ENCODE measurements around the gene APLNR.
"Not testable (repeated sequence)": the region's sequence is repeated elsewhere in the genome, so short reads cannot be mapped to it uniquely, and the experiment has no call there.

APLNR gene

GRCh38 chr11:57237204-57237681, at the start of gene APLNR:
TSS of gene APLNR (minus strand) at chr11:57237250. CDS start at chr11:57237004, 246 bp downstream.
- no peak for DNase-seq

DNA sequence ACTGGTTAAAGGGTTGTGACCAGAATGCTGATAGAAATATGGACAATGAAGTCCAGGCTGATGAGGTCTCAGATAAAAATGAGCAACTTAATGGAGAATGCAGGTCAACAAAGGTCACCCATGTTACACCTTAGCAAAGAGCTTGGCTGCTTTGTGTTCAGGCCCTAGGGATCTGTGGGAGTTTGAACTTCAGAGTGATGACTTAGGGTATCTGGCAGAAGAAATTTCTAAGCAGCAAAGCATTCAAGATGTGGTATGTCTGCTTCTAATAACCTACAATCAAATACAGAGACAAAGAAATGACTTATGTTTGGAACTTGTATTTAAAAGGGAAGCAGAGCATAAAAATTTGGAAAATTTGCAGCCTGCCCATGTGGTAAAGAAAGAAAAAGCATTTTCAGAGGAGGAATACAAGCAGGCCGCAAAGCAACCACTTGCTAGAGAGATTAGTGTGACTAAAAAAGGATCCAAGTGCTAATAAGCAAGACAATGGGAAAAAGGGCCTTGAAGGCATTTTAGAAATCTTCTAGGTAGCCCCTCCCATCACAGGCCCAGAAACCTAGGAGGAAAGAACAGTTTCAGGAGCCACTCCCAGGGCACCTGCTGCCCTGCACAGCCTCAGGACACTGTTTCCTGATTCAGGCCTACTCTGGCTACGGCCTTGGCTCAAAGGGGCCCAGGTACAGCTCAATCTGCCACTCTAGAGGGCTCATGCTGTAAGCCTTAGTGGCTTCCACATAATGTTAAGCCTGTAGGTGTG, 46.4 kb upstream of the APLNR start:
- DNase-seq = no peak

DNA sequence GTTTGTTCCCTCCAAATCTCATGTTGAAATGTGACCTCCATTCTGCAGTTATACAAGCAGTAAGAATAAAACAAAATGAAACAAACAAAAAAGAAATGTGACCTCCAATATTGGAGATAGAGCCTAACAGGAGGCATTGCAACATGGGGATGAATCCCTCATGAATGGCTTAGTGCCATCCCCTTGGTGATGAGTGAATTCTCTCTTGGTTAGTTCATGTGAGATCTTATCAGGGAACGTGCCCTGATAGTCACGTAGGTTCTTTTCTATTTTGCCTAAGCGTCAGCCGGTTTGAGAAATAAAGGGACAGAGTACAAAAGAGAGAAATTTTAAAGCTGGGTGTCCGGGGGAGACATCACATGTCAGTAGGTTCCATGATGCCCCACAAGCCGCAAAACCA, 44.5 kb upstream of the APLNR start:
- DNase-seq = not testable (repeated sequence)

DNA sequence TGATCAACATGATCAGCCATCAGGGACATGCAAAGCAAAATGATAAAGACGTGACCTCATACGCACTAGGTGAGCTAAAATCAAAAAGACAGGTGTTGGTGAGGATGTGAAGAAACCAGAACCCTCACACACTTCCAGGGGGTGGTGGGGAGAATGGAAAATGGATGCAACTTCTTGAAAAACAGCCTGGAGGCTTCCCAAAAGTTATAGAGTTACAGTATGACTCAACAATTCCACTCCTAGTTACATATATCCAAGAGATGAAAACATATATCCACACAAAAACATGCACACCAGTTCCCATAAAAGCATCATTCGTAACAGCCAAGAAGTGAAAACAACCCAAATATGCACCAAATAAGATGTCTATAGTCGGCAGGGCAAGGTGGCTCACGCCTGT, 42.1 kb upstream of the APLNR start:
- DNase-seq = no peak

DNA sequence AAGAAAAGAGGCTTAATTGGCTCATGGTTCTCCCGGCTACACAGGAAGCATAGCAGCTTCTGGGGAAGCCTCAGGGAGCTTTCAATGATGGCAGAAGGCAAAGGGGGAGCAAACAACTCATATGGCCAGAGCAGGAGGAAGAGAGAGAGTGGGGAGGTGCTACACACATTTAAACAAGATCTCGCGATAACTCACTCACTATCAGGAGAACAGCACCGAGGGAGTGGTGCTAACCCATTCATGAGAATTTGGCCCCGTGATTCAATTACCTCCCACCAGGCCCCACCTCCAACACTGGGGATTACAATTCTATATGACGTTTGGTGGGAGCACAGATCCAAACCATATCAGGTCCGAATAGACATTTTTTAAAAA, 41.7 kb upstream of the APLNR start:
- no peak for DNase-seq

DNA sequence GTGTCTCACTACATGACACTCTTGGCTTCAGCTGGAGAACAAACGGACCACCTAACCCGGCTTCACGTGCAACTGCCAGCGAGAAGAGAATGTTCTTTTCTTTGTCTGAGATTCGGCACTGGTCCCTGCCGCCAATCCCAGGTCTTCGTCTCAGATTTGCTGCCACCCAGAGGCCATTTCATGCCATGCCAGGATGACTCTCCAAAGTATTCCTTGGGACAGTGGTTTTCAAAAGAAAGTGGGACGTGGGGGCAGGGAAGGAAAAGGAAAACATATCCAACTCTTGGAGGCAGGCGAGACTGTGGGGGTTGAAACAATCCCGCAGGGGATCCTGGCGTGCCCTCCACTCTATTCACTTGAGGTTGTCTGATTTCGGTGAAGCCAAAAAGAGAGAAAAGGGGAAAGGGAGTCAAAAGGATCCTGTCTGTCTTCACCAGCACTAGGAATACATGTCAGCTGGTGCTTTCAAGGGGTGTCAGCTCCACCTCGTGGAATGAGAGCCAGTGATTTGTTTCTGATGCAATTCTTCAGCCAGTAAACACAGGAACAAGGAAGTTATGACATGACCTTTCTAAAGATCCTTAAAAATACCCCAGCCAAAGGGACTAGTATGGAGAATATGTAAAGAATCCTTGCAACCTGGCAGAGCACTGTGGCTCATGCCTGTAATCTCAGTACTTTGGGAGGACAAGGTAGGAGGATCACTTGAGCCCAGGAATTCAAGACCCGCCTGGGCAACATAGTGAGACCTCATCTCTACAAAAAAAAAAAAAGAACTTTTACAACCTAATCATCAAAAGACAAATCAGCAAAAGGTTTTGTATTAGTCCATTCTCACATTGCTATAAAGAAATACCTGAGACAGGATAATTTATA, 41.0 kb upstream of the APLNR start:
- DNase-seq = peak; percentile 68

- no peak for DNase-seq
Observed at GRCh38 chr11:57276971-57277675, 40.1 kb upstream of the APLNR start.

- DNase-seq = no peak
Observed at GRCh38 chr11:57276169-57276970, 39.3 kb upstream of the APLNR start.

- no peak for DNase-seq
Observed at GRCh38 chr11:57275582-57275981, 38.5 kb upstream of the APLNR start.

DNA sequence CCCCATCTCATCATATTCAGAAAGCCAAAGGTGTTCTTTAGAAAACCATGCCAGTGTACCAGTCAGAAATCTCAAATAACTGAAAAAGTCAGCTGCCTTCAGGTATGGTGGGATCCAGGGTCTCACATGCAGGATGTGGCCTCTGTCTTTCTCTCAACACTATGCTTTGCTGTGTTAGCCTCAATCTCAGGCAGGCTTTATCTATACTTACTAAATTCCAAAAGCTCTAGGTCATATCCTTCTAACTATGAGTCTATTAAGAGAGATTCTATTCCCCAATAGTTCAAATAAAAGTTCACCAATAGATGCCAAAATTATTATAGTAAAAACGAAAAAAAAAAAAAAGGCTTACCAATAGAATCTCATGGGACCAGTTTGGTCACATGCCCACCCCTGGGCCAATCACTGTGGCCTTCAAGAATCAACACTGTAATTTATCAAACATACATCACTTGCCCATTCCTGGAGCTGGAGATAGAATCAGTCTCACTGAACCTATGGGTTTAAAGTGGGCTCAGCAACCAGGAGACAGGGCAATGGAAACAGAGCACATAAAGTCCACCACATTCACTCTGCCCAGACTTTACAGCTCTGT, 38.0 kb upstream of the APLNR start:
- no peak for DNase-seq

DNA sequence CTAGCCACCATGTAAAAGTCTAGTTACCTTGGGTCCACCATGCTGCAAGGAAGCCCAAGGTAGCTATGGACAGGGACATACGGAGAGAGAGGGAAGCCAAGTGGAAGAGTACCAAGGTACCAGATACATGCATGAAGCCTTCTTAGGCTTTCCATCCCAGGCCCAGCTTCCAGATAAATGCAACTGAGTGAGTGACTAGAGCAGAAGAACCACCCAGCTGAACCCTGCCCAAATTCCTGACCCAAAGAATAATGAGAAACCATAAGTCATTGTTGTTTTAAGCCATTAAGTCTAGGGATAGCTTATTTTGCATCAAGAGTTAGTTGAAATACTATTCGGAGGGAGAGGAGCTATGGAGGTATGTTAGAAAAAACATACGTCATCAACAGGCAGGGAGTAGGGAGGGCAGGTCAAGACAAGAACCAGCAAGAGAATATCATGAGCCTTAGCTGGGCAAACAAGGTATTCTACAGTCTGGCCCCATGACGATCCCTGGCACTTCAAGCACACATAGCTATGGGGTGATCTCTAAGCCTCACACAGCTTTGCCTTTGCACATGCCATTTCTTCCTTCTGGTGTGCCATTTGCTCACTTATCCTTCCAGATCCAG, 36.5 kb upstream of the APLNR start:
- no peak for DNase-seq

- DNase-seq = no peak
Observed at GRCh38 chr11:57269571-57270021, 32.5 kb upstream of the APLNR start.

DNA sequence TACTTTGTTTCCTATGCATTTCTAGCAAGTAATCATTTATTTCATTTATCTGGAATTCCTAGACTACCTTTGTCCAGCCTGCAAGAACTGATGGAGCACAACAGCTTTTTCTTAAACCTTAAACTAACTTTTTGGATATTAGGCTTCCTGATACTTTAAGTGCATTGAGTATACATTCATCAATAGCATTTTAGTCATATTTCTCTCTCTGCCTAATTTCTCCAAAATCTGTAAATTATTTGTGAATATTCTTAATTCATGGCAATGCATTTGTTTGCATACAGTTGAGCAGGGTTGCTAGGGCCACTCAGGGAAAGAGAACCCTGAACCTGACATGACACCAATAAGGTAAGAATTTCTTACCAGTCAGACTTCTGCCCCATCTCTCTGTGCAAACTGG, 29.1 kb upstream of the APLNR start:
- DNase-seq = no peak

- no peak for DNase-seq
Observed at GRCh38 chr11:57263351-57263750, 26.3 kb upstream of the APLNR start.

GRCh38 chr11:57262157-57262556, 25.1 kb upstream of the APLNR start:
- DNase-seq = no peak

DNA sequence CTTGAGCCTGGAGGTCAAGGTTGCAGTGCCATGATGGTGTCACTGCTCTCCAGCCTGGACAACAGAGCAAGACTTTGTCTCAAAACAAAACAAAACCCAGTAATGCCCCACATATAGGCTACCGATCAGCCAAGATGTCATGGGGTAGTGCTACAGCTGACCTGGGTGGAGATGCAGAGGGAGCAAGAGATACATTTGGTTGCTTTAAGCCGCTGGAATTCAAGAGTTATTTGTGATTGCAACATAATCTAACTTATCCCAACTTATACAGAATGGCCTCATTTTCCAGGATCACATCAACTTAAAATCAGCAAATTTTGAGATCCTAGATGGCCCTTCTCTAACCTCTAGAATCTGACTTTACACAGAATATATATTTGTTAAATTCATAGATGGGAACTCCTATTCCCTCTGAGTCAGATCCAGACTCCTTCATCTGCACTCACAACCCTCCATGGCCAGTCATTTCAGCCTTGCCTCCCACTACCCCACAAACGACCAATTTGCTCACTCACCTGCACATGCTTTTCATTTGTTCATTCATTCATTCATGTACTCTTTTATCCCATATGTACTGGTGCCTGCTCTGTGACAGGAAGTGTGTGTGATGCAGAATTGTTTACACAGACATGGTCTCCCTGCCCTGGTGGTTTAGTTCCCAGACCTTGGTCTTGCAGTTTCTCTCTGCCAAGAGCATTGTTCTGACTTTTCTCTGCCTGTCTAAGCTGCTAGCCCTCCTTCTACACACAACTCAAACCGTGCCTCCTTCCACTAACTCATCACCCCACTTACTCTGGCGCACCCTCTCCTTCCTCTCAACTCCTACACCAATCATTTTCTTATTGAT, 24.1 kb upstream of the APLNR start:
- no peak for DNase-seq

GRCh38 chr11:57256119-57256518, 19.1 kb upstream of the APLNR start:
- no peak for DNase-seq

DNA sequence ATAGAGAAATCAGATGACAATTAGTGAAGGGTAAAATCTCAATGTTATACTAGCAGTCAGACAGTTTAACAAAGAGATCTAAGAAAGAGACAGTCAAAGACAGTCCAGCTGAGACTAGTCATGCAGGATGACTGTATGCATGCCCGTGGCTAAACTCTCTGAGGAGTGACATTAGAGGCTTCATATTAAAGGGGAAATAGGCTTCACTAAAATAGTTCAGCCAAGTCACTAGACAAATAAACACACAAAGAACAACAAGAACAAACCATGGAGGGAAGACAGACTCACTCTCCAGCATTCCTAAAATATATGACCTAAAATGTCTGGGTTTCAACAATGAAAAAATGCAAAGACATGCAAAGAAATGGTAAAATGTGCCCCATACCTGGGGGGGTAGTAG, 18.6 kb upstream of the APLNR start:
- DNase-seq = no peak

DNA sequence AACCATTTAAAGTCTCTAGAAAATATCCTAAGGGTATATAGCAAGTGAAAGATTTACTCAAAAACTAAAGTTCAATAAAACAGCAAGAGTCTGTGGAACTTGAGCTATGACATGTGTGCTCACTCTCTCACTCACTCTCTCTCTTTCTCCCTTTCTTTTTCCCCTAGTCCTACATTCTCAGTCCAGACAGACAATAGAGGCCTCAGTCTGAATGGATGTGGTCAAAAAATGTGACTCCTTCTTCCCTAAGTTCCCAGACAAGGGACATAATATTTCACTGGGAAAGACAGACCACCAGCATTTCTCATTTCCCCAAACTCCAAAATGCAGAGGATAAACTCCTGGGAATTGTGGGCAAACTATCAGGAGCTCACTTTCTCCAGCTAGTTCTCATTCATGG, 17.6 kb upstream of the APLNR start:
- DNase-seq = no peak

GRCh38 chr11:57251491-57252104, 14.5 kb upstream of the APLNR start:
- DNase-seq = no peak
